ENCODE results near the gene LPP. TPM values are rescaled to one million over a fixed set of nuclear protein-coding genes. Genes with fewer than 3 reads are reported as not detected.

LPP gene
- total and polyA plus RNA-seq, 2 donors (not counting 1 experiment from before 2014, with no cell fraction given) = 7.6 to 81.7 TPM

GRCh38 chr3:188194332-188194731, 40.4 kb downstream of the LPP start:
- WGBS (ENCODE audit: insufficient coverage) = 100% methylated on average over 1 of the region's 2 CpGs
- H3K4me3 Mint-ChIP-seq = no peak overlapping the region
- POLR2A ChIA-PET = no interaction called here

More at GRCh38 chr3:188194332-188194731, 40.4 kb downstream of the LPP start:
- peaks cover 3 to 8% of the 10 kb centered on the region in 2 donors for H3K4me1 ChIP-seq (ENCODE audit: control insufficient read depth in 2 of 2, insufficient read depth in 2 of 2, low read length in 2 of 2)
- no peak overlapping the region for H3K27ac Mint-ChIP-seq
- no peaks in the 10 kb centered on the region for H3K27me3 Mint-ChIP-seq
- no peaks in the 10 kb centered on the region for H3K9me3 Mint-ChIP-seq (ENCODE audit: insufficient read depth)
- no peak overlapping the region for H2AFZ ChIP-seq (ENCODE audit: insufficient read depth, low read depth, low read length, poor library complexity, severe bottlenecking)
- H4K20me1 ChIP-seq (ENCODE audit: control insufficient read depth, insufficient read depth, low read length, poor library complexity, severe bottlenecking) = no peaks in the 10 kb centered on the region
- no peak overlapping the region for H3K4me3 ChIP-seq (ENCODE audit: control extremely low read depth in 1 of 5, extremely low read depth in 1 of 5, insufficient read depth in 1 of 5, low read depth in 2 of 5, low read length in 4 of 5)
- peaks cover 43% of the 10 kb centered on the region for H3K4me1 Mint-ChIP-seq
- no peaks in the 10 kb centered on the region for H3K9me3 ChIP-seq (ENCODE audit: control extremely low read depth in 1 of 3, control insufficient read depth in 2 of 3, insufficient read depth in 1 of 3, low read length in 2 of 3)
- H3K79me2 ChIP-seq (ENCODE audit: control insufficient read depth, insufficient read depth, low read length) = peaks cover 67% of the 10 kb centered on the region
- TF ChIP-seq CTCF (IDR thresholded peaks at IDR 0.05) (no peak), EZH2 (IDR thresholded peaks at IDR 0.05; ENCODE audit: borderline replicate concordance, insufficient read depth, low read depth, low read length, poor library complexity, severe bottlenecking) (no peak)
- CTCF ChIA-PET = no interaction called here
- intact Hi-C loops (cut with micrococcal nuclease) = no loop called here
- no peak overlapping the region for H3K27ac ChIP-seq (ENCODE audit: low read length in 2 of 2)
- no peaks in the 10 kb centered on the region for H3K27me3 ChIP-seq (replicated peaks in 1 of 4; ENCODE audit: control extremely low read depth in 1 of 4, control insufficient read depth in 3 of 4, insufficient read depth in 4 of 4, low read length in 3 of 4)
- DNase-seq = no peak
- no peak overlapping the region for H3K9ac ChIP-seq (ENCODE audit: low read length)
- peaks cover 0 to 12% of the 10 kb centered on the region in 2 experiments for H3K36me3 ChIP-seq (replicated peaks in 1 of 2; ENCODE audit: control extremely low read depth in 1 of 2, control insufficient read depth in 1 of 2, extremely low read depth in 1 of 2, insufficient read depth in 2 of 2, low read length in 1 of 2)
- no peak for ATAC-seq (ENCODE audit: low read depth)
- no peak overlapping the region for H3K4me2 ChIP-seq (replicated peaks; ENCODE audit: low read depth, low read length, poor library complexity, severe bottlenecking)
